Measurements from ENCODE around the gene ELF1.
A peak's percentile ranks its signal among the peaks of the same experiment; 100 is the strongest.

ELF1 gene

GRCh38 chr13:40960716-40961115 is 58.4 kb downstream of the ELF1 start:
- peaks cover 48% of the 10 kb centered on the region for H3F3A ChIP-seq (ENCODE audit: insufficient read depth)
- no peak overlapping the region for H2AFZ ChIP-seq (ENCODE audit: low read depth, low read length, severe bottlenecking)
- peaks cover 39% of the 10 kb centered on the region for H3K36me3 ChIP-seq (ENCODE audit: low read length)
- H3K79me2 ChIP-seq (ENCODE audit: insufficient read depth, low read length), result peaks cover 84% of the 10 kb centered on the region
- H3K4me2 ChIP-seq (ENCODE audit: low read depth, low read length, poor library complexity, severe bottlenecking), result peak overlapping the region; percentile 54
- H4K20me1 ChIP-seq (ENCODE audit: low read depth, low read length), result peaks cover 59% of the 10 kb centered on the region
- H3K4me3 ChIP-seq (ENCODE audit: insufficient read depth, low read length, poor library complexity, severe bottlenecking), result no peak overlapping the region
- TF ChIP-seq EZH2phosphoT487 (conservative IDR thresholded peaks at IDR 0.05; ENCODE audit: low read length) (no peak), CTCF (IDR thresholded peaks at IDR 0.05; ENCODE audit: insufficient read depth, low read length, poor library complexity, severe bottlenecking) (no peak)
- H3K27ac ChIP-seq (ENCODE audit: low read depth, low read length), result peak overlapping the region; percentile 72
- no peaks in the 10 kb centered on the region for H3K27me3 ChIP-seq (ENCODE audit: low read length)
- H3K9ac ChIP-seq (ENCODE audit: low read length), result no peak overlapping the region
- H3K9me3 ChIP-seq (ENCODE audit: insufficient read depth, low read length), result no peaks in the 10 kb centered on the region
- no peaks in the 10 kb centered on the region for H3K9me2 ChIP-seq (replicated peaks; ENCODE audit: insufficient read depth, low read length)

GRCh38 chr13:40958655-40959054 is 60.5 kb downstream of the ELF1 start:
- H3K9me2 ChIP-seq (replicated peaks; ENCODE audit: insufficient read depth, low read length), result no peaks in the 10 kb centered on the region
- TF ChIP-seq EZH2phosphoT487 (conservative IDR thresholded peaks at IDR 0.05; ENCODE audit: low read length) (no peak), CTCF (IDR thresholded peaks at IDR 0.05; ENCODE audit: insufficient read depth, low read length, poor library complexity, severe bottlenecking) (no peak)
- H3K27me3 ChIP-seq (ENCODE audit: low read length), result no peaks in the 10 kb centered on the region
- no peak overlapping the region for H3K9ac ChIP-seq (ENCODE audit: low read length)
- H3K27ac ChIP-seq (ENCODE audit: low read depth, low read length), result no peak overlapping the region
- no peak overlapping the region for H3K4me3 ChIP-seq (ENCODE audit: insufficient read depth, low read length, poor library complexity, severe bottlenecking)
- H3K79me2 ChIP-seq (ENCODE audit: insufficient read depth, low read length), result peaks cover 70% of the 10 kb centered on the region
- H3F3A ChIP-seq (ENCODE audit: insufficient read depth), result peaks cover 40% of the 10 kb centered on the region
- H3K9me3 ChIP-seq (ENCODE audit: insufficient read depth, low read length), result no peaks in the 10 kb centered on the region
- H3K36me3 ChIP-seq (ENCODE audit: low read length), result peaks cover 39% of the 10 kb centered on the region
- no peak overlapping the region for H2AFZ ChIP-seq (ENCODE audit: low read depth, low read length, severe bottlenecking)
- H4K20me1 ChIP-seq (ENCODE audit: low read depth, low read length), result peaks cover 39% of the 10 kb centered on the region
- no peak overlapping the region for H3K4me2 ChIP-seq (ENCODE audit: low read depth, low read length, poor library complexity, severe bottlenecking)

GRCh38 chr13:40946485-40946884 is 72.6 kb downstream of the ELF1 start:
- Histone ChIP-seq H3K27me3 (ENCODE audit: low read length) (no peaks in the 10 kb centered on the region), H4K20me1 (ENCODE audit: low read depth, low read length) (peaks cover 34% of the 10 kb centered on the region), H3K27ac (ENCODE audit: low read depth, low read length) (no peak overlapping the region), H3K4me3 (ENCODE audit: insufficient read depth, low read length, poor library complexity, severe bottlenecking) (no peak overlapping the region), H3K79me2 (ENCODE audit: insufficient read depth, low read length) (peaks cover 94% of the 10 kb centered on the region), H3K4me2 (ENCODE audit: low read depth, low read length, poor library complexity, severe bottlenecking) (no peak overlapping the region), H3K9me2 (replicated peaks; ENCODE audit: insufficient read depth, low read length) (no peaks in the 10 kb centered on the region), H3K36me3 (ENCODE audit: low read length) (peaks cover 88% of the 10 kb centered on the region), H3F3A (ENCODE audit: insufficient read depth) (peaks cover 59% of the 10 kb centered on the region), H3K9me3 (ENCODE audit: insufficient read depth, low read length) (no peaks in the 10 kb centered on the region), H3K9ac (ENCODE audit: low read length) (no peak overlapping the region), H2AFZ (ENCODE audit: low read depth, low read length, severe bottlenecking) (no peak overlapping the region)
- no peak for TF ChIP-seq EZH2phosphoT487 (conservative IDR thresholded peaks at IDR 0.05; ENCODE audit: low read length)
- no peak for TF ChIP-seq CTCF (IDR thresholded peaks at IDR 0.05; ENCODE audit: insufficient read depth, low read length, poor library complexity, severe bottlenecking)

All from SU-DHL-6 (cell line).